ENCODE data around the gene TTC29. TPM values are rescaled to one million over a fixed set of nuclear protein-coding genes. Genes with fewer than 3 reads are reported as not detected.

Gene TTC29
- total and polyA plus RNA-seq, 5 donors from 2014 or later = not detected

GRCh38 chr4:146855761-146856160 is 89.9 kb downstream of the TTC29 start:
- H3K4me1 Mint-ChIP-seq = no peaks in the 10 kb centered on the region
- no peak for ATAC-seq (ENCODE audit: low read depth in 2 of 2)
- no peak overlapping the region for H3K27ac ChIP-seq (ENCODE audit: insufficient read depth, low read length, poor library complexity, severe bottlenecking)

GRCh38 chr4:146852360-146852759 is 93.3 kb downstream of the TTC29 start:
- H3K27me3 Mint-ChIP-seq = no peaks in the 10 kb centered on the region
- Histone ChIP-seq H3K27ac (ENCODE audit: insufficient read depth, low read length, poor library complexity, severe bottlenecking) (no peak overlapping the region), H3K27me3 (ENCODE audit: control insufficient read depth, insufficient read depth, low read length) (peaks cover 4% of the 10 kb centered on the region), H3K36me3 (ENCODE audit: control insufficient read depth, insufficient read depth, low read length) (no peaks in the 10 kb centered on the region), H3K9me3 (ENCODE audit: control insufficient read depth in 2 of 2, low read length in 2 of 2) (no peaks in the 10 kb centered on the region), H3K4me1 (ENCODE audit: control insufficient read depth, insufficient read depth, low read length, poor library complexity, severe bottlenecking) (no peaks in the 10 kb centered on the region), H3K4me3 (ENCODE audit: low read depth, low read length) (no peak overlapping the region)
- H3K36me3 Mint-ChIP-seq = no peaks in the 10 kb centered on the region
- no peaks in the 10 kb centered on the region for H3K4me1 Mint-ChIP-seq
- no peak for DNase-seq
- H3K27ac Mint-ChIP-seq = no peak overlapping the region
- no peak for ATAC-seq (ENCODE audit: low read depth in 2 of 2)
- no peak overlapping the region for H3K4me3 Mint-ChIP-seq
- H3K9me3 Mint-ChIP-seq = peaks cover 0 to 4% (median 0%) of the 10 kb centered on the region in 7 donors

More at GRCh38 chr4:146855761-146856160, 89.9 kb downstream of the TTC29 start:
- Histone ChIP-seq H3K9me3 (ENCODE audit: control insufficient read depth in 2 of 2, low read length in 2 of 2) (no peaks in the 10 kb centered on the region), H3K36me3 (ENCODE audit: control insufficient read depth, insufficient read depth, low read length) (no peaks in the 10 kb centered on the region), H3K4me3 (ENCODE audit: low read depth, low read length) (no peak overlapping the region), H3K27me3 (ENCODE audit: control insufficient read depth, insufficient read depth, low read length) (peaks cover 4% of the 10 kb centered on the region), H3K4me1 (ENCODE audit: control insufficient read depth, insufficient read depth, low read length, poor library complexity, severe bottlenecking) (no peaks in the 10 kb centered on the region)
- Mint-ChIP-seq H3K9me3 (peaks cover 0 to 2% (median 0%) of the 10 kb centered on the region in 7 donors), H3K27ac (no peak overlapping the region), H3K27me3 (no peaks in the 10 kb centered on the region), H3K36me3 (no peaks in the 10 kb centered on the region), H3K4me3 (no peak overlapping the region)
- no peak for DNase-seq

- ATAC-seq (ENCODE audit: low read depth in 2 of 2) = no peak
- no peaks in the 10 kb centered on the region for H3K36me3 Mint-ChIP-seq
- no peak overlapping the region for H3K4me3 ChIP-seq (ENCODE audit: low read depth, low read length)
- H3K36me3 ChIP-seq (ENCODE audit: control insufficient read depth, insufficient read depth, low read length) = no peaks in the 10 kb centered on the region
- H3K27ac ChIP-seq (ENCODE audit: insufficient read depth, low read length, poor library complexity, severe bottlenecking) = no peak overlapping the region
- no peaks in the 10 kb centered on the region for H3K4me1 Mint-ChIP-seq
- no peaks in the 10 kb centered on the region for H3K9me3 ChIP-seq (ENCODE audit: control insufficient read depth in 2 of 2, low read length in 2 of 2)
- no peak for DNase-seq
- H3K27me3 ChIP-seq (ENCODE audit: control insufficient read depth, insufficient read depth, low read length) = peaks cover 4% of the 10 kb centered on the region
- H3K4me3 Mint-ChIP-seq = no peak overlapping the region
- no peak overlapping the region for H3K27ac Mint-ChIP-seq
- H3K27me3 Mint-ChIP-seq = no peaks in the 10 kb centered on the region
- H3K9me3 Mint-ChIP-seq = peaks cover 0 to 3% (median 0%) of the 10 kb centered on the region in 7 donors
- H3K4me1 ChIP-seq (ENCODE audit: control insufficient read depth, insufficient read depth, low read length, poor library complexity, severe bottlenecking) = no peaks in the 10 kb centered on the region
Observed at GRCh38 chr4:146847345-146847744, 98.3 kb downstream of the TTC29 start.

- no peaks in the 10 kb centered on the region for H3K36me3 Mint-ChIP-seq
- H3K4me3 Mint-ChIP-seq = no peak overlapping the region
- H3K4me3 ChIP-seq (ENCODE audit: low read depth, low read length) = no peak overlapping the region
- no peaks in the 10 kb centered on the region for H3K4me1 ChIP-seq (ENCODE audit: control insufficient read depth, insufficient read depth, low read length, poor library complexity, severe bottlenecking)
- peaks cover 4% of the 10 kb centered on the region for H3K27me3 ChIP-seq (ENCODE audit: control insufficient read depth, insufficient read depth, low read length)
- H3K4me1 Mint-ChIP-seq = no peaks in the 10 kb centered on the region
- no peak overlapping the region for H3K27ac ChIP-seq (ENCODE audit: insufficient read depth, low read length, poor library complexity, severe bottlenecking)
- H3K27ac Mint-ChIP-seq = no peak overlapping the region
- no peaks in the 10 kb centered on the region for H3K36me3 ChIP-seq (ENCODE audit: control insufficient read depth, insufficient read depth, low read length)
- ATAC-seq (ENCODE audit: low read depth in 2 of 2) (no peak), DNase-seq (no peak)
- H3K9me3 Mint-ChIP-seq = peaks cover 0 to 3% (median 0%) of the 10 kb centered on the region in 7 donors
- H3K27me3 Mint-ChIP-seq = no peaks in the 10 kb centered on the region
- H3K9me3 ChIP-seq (ENCODE audit: control insufficient read depth in 2 of 2, low read length in 2 of 2) = no peaks in the 10 kb centered on the region
Observed at GRCh38 chr4:146846882-146847281, 98.8 kb downstream of the TTC29 start.

GRCh38 chr4:146844761-146845160 is 100.9 kb downstream of the TTC29 start:
- no peak overlapping the region for H3K27ac Mint-ChIP-seq
- DNase-seq = no peak

GRCh38 chr4:146842876-146843275 is 102.8 kb downstream of the TTC29 start:
- no peak overlapping the region for H3K27ac ChIP-seq (ENCODE audit: insufficient read depth, low read length, poor library complexity, severe bottlenecking)
- Mint-ChIP-seq H3K9me3 (peaks cover 0 to 1% (median 0%) of the 10 kb centered on the region in 7 donors), H3K36me3 (no peaks in the 10 kb centered on the region), H3K4me3 (no peak overlapping the region), H3K4me1 (no peaks in the 10 kb centered on the region), H3K27ac (no peak overlapping the region), H3K27me3 (no peaks in the 10 kb centered on the region)
- no peak overlapping the region for H3K4me3 ChIP-seq (ENCODE audit: low read depth, low read length)
- no peaks in the 10 kb centered on the region for H3K27me3 ChIP-seq (ENCODE audit: control insufficient read depth, insufficient read depth, low read length)
- no peaks in the 10 kb centered on the region for H3K9me3 ChIP-seq (ENCODE audit: control insufficient read depth in 2 of 2, low read length in 2 of 2)
- no peaks in the 10 kb centered on the region for H3K36me3 ChIP-seq (ENCODE audit: control insufficient read depth, insufficient read depth, low read length)
- no peaks in the 10 kb centered on the region for H3K4me1 ChIP-seq (ENCODE audit: control insufficient read depth, insufficient read depth, low read length, poor library complexity, severe bottlenecking)
- no peak for ATAC-seq (ENCODE audit: low read depth in 2 of 2)
- DNase-seq = no peak

More at GRCh38 chr4:146844761-146845160, 100.9 kb downstream of the TTC29 start:
- no peaks in the 10 kb centered on the region for H3K4me1 ChIP-seq (ENCODE audit: control insufficient read depth, insufficient read depth, low read length, poor library complexity, severe bottlenecking)
- Mint-ChIP-seq H3K9me3 (peaks cover 0 to 2% (median 0%) of the 10 kb centered on the region in 7 donors), H3K4me3 (no peak overlapping the region), H3K36me3 (no peaks in the 10 kb centered on the region), H3K4me1 (no peaks in the 10 kb centered on the region), H3K27me3 (no peaks in the 10 kb centered on the region)
- no peak overlapping the region for H3K4me3 ChIP-seq (ENCODE audit: low read depth, low read length)
- ATAC-seq (ENCODE audit: low read depth in 2 of 2) = no peak
- no peak overlapping the region for H3K27ac ChIP-seq (ENCODE audit: insufficient read depth, low read length, poor library complexity, severe bottlenecking)
- H3K36me3 ChIP-seq (ENCODE audit: control insufficient read depth, insufficient read depth, low read length) = no peaks in the 10 kb centered on the region
- no peaks in the 10 kb centered on the region for H3K9me3 ChIP-seq (ENCODE audit: control insufficient read depth in 2 of 2, low read length in 2 of 2)
- no peaks in the 10 kb centered on the region for H3K27me3 ChIP-seq (ENCODE audit: control insufficient read depth, insufficient read depth, low read length)

- H3K9me3 Mint-ChIP-seq = peaks cover 0 to 1% (median 0%) of the 10 kb centered on the region in 7 donors
- no peaks in the 10 kb centered on the region for H3K4me1 Mint-ChIP-seq
- ATAC-seq (ENCODE audit: low read depth in 2 of 2) = no peak
- Histone ChIP-seq H3K4me1 (ENCODE audit: control insufficient read depth, insufficient read depth, low read length, poor library complexity, severe bottlenecking) (no peaks in the 10 kb centered on the region), H3K27me3 (ENCODE audit: control insufficient read depth, insufficient read depth, low read length) (peaks cover under 1% of the 10 kb centered on the region), H3K9me3 (ENCODE audit: control insufficient read depth in 2 of 2, low read length in 2 of 2) (no peaks in the 10 kb centered on the region), H3K4me3 (ENCODE audit: low read depth, low read length) (no peak overlapping the region), H3K36me3 (ENCODE audit: control insufficient read depth, insufficient read depth, low read length) (no peaks in the 10 kb centered on the region), H3K27ac (ENCODE audit: insufficient read depth, low read length, poor library complexity, severe bottlenecking) (no peak overlapping the region)
- H3K36me3 Mint-ChIP-seq = no peaks in the 10 kb centered on the region
- H3K27ac Mint-ChIP-seq = no peak overlapping the region
- no peaks in the 10 kb centered on the region for H3K27me3 Mint-ChIP-seq
- no peak overlapping the region for H3K4me3 Mint-ChIP-seq
- no peak for DNase-seq
Observed at GRCh38 chr4:146840731-146841130, 104.9 kb downstream of the TTC29 start.

GRCh38 chr4:146835096-146835495 is 110.6 kb downstream of the TTC29 start:
- H3K4me3 Mint-ChIP-seq = no peak overlapping the region
- H3K27ac Mint-ChIP-seq = no peak overlapping the region
- H3K9me3 Mint-ChIP-seq = no peaks in the 10 kb centered on the region
- Histone ChIP-seq H3K4me1 (ENCODE audit: control insufficient read depth, insufficient read depth, low read length, poor library complexity, severe bottlenecking) (no peaks in the 10 kb centered on the region), H3K27me3 (ENCODE audit: control insufficient read depth, insufficient read depth, low read length) (peaks cover 3% of the 10 kb centered on the region), H3K27ac (ENCODE audit: insufficient read depth, low read length, poor library complexity, severe bottlenecking) (no peak overlapping the region), H3K4me3 (ENCODE audit: low read depth, low read length) (no peak overlapping the region), H3K36me3 (ENCODE audit: control insufficient read depth, insufficient read depth, low read length) (no peaks in the 10 kb centered on the region), H3K9me3 (ENCODE audit: control insufficient read depth in 2 of 2, low read length in 2 of 2) (no peaks in the 10 kb centered on the region)
- DNase-seq (no peak), ATAC-seq (ENCODE audit: low read depth in 2 of 2) (no peak)
- H3K36me3 Mint-ChIP-seq = no peaks in the 10 kb centered on the region
- H3K4me1 Mint-ChIP-seq = no peaks in the 10 kb centered on the region
- no peaks in the 10 kb centered on the region for H3K27me3 Mint-ChIP-seq
